HG02973 (cell line): ENCODE results near the gene PRR5.
"Not testable (repeated sequence)": the region's sequence is repeated elsewhere in the genome, so short reads cannot be mapped to it uniquely, and the experiment has no call there.

Experiments
- ATAC-seq: cut with Tn5 transposase; IDR thresholded peaks from one replicate; pipeline ENCODE4 v1.9.1; 2021; ENCODE audit warnings: moderate library complexity; ENCODE audit not compliant: unreplicated experiment

The PRR5 gene

GRCh38 chr22:44732661-44733060, 30.7 kb downstream of the PRR5 start:
- no peak for ATAC-seq

GRCh38 chr22:44733426-44734106, 31.6 kb downstream of the PRR5 start:
- ATAC-seq: no peak

DNA sequence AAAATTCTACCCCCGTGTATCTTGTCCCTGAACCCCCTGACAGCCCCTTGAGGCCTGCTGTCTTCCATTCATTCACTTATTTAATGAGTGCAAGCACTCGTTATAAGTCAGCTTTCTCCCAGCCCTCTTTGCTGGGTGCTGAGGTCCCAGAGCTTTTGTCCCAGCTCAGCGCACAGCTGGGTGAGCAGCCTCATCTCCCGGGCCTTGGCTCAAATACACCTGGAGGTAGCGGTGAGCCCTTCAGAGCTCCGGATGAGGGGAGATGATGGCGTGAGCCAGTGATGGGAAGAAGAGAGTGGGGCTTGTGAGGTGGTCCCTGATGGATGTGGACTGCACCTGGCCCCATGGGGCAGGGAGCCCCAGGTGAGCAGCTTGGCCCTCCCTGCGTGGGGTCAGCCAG, 32.3 kb downstream of the PRR5 start:
- ATAC-seq: no peak

DNA sequence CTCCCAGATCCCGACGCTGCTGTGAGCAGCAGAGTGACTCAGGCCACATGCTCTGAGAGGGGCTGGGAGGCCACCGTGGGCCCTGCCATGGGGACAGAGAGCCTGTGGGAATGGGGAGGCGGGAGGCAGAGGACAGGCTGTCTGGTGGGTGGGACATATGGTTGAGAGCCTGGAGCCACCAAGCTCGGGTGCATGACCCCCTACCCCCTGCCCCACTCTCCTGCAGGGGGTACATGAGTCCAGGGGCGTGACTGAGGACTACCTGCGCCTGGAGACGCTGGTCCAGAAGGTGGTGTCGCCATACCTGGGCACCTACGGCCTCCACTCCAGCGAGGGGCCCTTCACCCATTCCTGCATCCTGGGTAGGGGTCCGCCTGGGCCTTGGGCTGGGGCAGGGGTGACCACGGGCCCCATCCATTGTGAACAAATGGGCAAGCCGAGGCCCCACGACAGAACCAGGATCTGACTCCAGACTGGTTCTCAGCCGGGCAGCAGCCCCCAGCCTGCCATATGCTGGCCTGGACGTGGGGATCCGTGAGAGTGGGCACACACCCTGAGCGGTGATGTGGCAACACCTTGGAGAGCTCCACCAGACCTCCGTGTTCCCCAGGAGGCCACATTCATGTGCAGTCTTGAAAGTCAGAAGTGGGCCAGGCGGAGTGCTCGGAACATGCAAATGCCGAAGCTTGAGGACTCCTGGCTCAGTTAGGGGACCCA, 33.0 kb downstream of the PRR5 start:
- ATAC-seq: no peak

GRCh38 chr22:44735518-44736428, 33.8 kb downstream of the PRR5 start:
- no peak for ATAC-seq

DNA sequence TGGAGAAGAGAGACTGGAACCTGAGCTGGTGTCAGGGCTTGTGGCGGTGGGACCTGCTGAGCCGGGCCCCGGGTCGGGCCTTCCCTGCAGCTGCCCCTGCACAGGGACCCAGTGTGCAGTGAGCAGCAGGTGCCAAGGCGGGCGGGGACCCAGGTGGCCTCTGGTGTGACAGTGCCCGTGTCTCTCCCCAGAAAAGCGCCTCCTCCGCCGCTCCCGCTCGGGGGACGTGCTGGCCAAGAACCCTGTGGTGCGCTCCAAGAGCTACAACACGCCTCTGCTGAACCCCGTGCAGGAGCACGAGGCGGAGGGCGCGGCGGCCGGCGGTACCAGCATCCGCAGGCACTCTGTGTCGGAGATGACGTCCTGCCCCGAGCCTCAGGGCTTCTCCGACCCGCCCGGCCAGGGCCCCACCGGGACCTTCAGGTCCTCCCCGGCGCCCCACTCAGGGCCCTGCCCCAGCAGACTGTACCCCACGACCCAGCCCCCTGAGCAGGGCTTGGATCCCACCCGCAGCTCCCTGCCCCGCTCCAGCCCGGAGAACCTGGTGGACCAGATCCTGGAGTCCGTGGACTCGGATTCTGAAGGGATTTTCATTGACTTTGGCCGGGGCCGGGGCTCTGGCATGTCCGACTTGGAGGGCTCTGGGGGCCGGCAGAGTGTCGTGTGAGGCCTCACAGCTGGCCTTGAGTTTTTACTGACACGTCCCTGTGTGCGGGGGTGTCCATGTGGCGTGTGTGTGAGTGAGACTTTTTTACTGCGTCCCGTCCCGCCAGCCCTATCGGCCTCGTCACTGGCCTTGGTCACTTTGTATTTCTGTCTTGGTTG, 34.8 kb downstream of the PRR5 start:
- ATAC-seq: no peak

DNA sequence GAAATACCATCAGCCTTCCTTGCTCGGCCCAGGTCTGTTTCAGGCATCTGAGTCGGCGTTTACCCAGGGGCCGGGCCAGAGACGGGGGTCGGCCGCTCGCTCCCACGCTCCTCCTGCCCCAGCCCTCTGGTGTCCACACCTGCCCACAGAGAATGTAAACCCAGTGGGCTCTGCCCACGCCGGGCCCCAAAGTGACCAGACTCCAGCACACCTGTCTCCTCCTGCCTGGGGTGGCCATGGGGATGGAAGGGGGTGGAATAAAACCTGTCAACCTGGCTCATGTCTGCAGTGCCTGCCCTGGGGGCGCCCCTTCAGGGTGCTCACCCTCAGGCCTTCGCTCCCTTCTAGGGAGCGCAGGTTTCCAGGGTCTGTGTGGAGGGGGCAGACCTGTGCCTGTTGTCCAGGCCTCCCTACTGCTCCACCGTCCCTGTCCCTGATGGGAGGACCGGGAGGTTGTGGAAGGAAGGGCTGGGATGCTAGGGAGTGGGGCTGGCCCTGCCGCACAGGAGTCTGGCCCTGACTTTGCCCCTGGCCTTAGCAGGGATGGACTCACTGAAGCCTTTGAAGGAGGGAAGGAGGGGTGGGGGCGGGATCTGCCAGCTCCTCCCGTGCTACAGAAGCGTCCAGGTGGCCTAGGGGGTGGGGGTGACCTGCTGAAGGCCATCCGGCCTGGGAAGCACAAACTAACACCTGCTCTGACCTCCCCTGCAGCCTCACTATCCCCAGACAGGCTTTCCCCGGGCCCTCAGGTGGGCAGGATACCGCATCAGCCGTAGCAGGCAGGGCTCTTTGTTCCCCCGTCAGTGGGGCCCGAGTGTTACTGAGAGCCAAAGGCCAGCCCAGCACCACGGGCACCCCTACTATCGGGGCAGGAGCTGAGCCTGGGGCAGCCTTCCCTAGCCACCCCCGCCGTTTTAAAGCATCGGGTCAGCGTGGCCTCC, 35.7 kb downstream of the PRR5 start:
- ATAC-seq: no peak

GRCh38 chr22:44738347-44738715, 36.3 kb downstream of the PRR5 start:
- no peak for ATAC-seq

- ATAC-seq: no peak
These were observed 37.0 kb downstream of the PRR5 start for GRCh38 chr22:44739024-44739423.

GRCh38 chr22:44739666-44740065, 37.7 kb downstream of the PRR5 start:
- ATAC-seq: not testable (repeated sequence)

DNA sequence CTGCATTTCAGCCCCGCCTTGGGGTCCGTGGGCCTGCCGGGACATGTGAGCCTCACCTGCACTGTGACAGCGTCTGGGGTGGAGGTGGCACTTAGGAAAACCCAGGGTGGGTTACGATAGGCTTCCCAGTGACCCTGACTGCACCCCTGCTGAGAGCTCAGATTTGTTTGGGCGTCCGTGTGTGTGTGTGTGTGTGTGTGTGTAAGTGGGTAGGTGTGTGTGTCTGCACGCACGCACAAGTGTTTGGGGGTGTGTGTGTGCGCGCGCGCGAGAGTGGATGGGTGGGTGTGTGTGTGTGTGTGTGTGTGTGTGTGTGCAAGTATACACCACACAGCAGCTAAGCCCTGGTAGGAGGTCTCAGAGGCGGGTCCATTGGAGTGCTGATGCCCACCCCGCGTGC, 38.3 kb downstream of the PRR5 start:
- ATAC-seq: no peak

DNA sequence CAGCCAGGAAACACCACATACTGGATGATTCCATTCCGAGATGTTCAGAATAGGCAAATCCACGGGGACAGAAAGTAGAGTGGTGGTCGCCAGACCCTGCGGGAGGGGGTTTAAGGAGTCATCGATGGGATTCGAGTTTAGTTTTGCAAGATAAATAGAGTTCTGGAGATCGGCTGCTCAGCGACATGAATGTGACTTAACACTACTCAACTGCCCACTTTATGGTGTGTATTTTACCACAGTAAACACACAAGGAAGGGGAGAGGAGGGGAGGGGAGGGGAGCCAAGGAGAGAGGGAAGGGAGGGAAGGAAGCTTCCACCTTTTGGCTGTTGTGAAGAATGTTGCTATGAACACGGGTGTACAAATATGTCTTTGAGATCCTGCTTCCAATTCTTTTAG, 39.9 kb downstream of the PRR5 start:
- ATAC-seq: no peak

- no peak for ATAC-seq
These were observed 41.2 kb downstream of the PRR5 start for GRCh38 chr22:44743247-44743646.

GRCh38 chr22:44743804-44744211, 41.8 kb downstream of the PRR5 start:
- ATAC-seq: no peak

DNA sequence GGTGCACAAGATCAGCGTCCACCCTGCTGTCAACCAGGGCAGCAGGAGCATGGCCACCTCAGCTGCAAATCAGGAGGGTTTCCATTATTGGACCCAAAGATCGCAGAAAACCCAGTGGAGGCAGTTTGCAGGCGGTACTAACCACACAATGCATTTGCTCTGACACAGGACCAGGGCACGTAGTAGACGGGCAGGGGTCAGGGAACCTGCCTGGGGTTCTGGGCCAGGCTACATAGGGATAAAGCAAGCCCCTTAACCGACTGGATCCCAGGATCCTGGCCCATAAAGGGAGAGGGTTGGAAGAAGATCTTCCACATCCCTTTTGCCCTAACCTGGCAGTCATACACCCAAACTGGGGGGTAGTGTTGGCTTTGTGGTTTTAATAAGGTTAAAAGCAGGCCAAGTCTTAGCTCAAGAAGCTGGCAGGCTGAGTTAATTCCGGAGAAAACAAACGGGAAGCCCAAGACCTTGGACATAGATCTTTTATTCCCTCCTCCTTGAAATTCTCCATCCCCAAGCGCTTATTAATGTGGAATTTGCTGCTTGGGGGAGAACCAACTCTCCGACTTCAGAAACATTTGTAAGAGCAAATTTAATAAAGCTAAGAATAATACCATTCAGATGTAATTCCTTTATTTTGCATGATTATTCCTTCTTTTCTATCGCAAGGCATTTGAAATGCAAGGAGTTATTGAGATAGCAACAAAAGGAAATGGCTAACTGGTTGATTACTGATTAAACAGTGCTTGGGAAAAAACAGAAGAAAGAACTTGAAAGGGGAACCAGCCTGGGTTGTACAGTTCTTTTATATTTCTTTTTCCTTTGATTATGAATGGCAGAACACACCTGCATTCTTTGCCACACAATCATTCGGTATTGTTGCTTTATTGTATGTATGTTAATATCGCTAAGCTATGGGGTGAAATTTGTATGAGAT, 44.1 kb downstream of the PRR5 start:
- no peak for ATAC-seq

DNA sequence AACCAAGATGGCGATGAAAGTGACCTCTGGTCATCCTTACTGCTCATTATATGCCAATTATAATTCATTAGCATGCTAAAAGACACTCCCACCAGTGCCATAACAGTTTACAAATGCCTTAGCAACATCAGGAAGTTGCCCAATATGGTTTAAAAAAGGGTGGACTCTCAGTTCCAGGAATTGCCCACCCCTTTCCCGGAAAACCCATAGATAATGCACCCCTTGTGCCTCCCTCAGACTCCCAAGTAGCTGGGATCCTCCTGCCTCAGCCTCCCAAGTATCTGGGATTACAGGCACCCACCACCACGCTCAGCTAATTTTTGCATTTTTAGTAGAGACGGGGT, 45.8 kb downstream of the PRR5 start:
- ATAC-seq: not testable (repeated sequence)

GRCh38 chr22:44748524-44748923, 46.5 kb downstream of the PRR5 start:
- ATAC-seq: no peak

DNA sequence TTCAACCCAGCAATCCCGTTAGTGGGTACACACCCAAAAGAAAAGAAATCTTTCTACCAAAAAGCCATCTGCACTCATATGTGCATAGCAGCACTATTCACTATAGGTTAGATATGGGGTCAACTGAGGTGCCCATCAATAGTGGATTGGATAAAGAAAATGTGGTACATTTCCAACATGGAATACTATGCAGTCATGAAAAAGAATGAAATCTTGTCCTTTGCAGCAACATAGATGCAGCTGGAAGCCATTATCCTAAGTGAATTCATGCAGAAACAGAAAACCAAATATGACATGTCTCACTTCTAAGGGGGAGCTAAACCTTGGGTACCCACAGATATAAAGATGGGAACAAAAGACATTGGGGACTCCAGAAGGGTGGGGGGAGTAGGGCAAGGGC, 48.5 kb downstream of the PRR5 start:
- no peak for ATAC-seq
